H9 (cell line): ENCODE data around the gene DGCR2. TPM values are rescaled to one million over a fixed set of nuclear protein-coding genes. Genes with fewer than 3 reads are reported as not detected.
"Not testable (repeated sequence)": the region's sequence is repeated elsewhere in the genome, so short reads cannot be mapped to it uniquely, and the experiment has no call there.

ENCODE experiments used
- DNase-seq: peaks from one replicate; pipeline ENCODE4 v3.0.0-alpha.2; 2017
- H2AFZ ChIP-seq: one replicate; pipeline ENCODE4 v1.6.1; 2013; ENCODE audit warnings: mild to moderate bottlenecking, low read length, control low read depth, moderate library complexity
- H2AK5ac ChIP-seq: 2 replicates; pipeline ENCODE4 v1.6.1; 2013; ENCODE audit warnings: low read length, control low read depth, mixed read lengths; ENCODE audit not compliant: insufficient read length
- H2BK120ac ChIP-seq: one replicate; pipeline ENCODE4 v1.6.1; 2013; ENCODE audit warnings: low read depth, mild to moderate bottlenecking, low read length, control low read depth, inconsistent platforms; ENCODE audit not compliant: poor library complexity, severe bottlenecking
- H2BK12ac ChIP-seq: 2 replicates; pipeline ENCODE4 v1.6.1; 2013; ENCODE audit warnings: low read length, control low read depth, mixed read lengths, low read depth; ENCODE audit not compliant: insufficient read length
- H2BK15ac ChIP-seq: 2 replicates; pipeline ENCODE4 v1.6.1; 2013; ENCODE audit warnings: low read depth, low read length, control low read depth
- H2BK20ac ChIP-seq: one replicate; pipeline ENCODE4 v1.6.1; 2013; ENCODE audit warnings: low read depth, mild to moderate bottlenecking, low read length, control low read depth, inconsistent platforms; ENCODE audit not compliant: poor library complexity, severe bottlenecking
- H2BK5ac ChIP-seq: 2 replicates; pipeline ENCODE4 v1.6.1; 2013; ENCODE audit warnings: low read length, control low read depth, mixed read lengths; ENCODE audit not compliant: insufficient read length
- H3K14ac ChIP-seq: 2 replicates; pipeline ENCODE4 v1.6.1; 2013; ENCODE audit warnings: low read length, control low read depth; ENCODE audit not compliant: insufficient read depth
- H3K18ac ChIP-seq: 2 replicates; pipeline ENCODE4 v1.6.1; 2013; ENCODE audit warnings: low read depth, mild to moderate bottlenecking, mixed read lengths, low read length, control low read depth; ENCODE audit not compliant: insufficient read length
- H3K23ac ChIP-seq: 2 replicates; pipeline ENCODE4 v1.6.1; 2013; ENCODE audit warnings: low read length, control low read depth, mixed read lengths, low read depth; ENCODE audit not compliant: insufficient read length
- H3K23me2 ChIP-seq: 2 replicates; pipeline ENCODE4 v1.6.1; 2013; ENCODE audit warnings: low read depth, mild to moderate bottlenecking, mixed read lengths, low read length, control low read depth; ENCODE audit not compliant: insufficient read length, poor library complexity, severe bottlenecking
- H3K27ac ChIP-seq: 2 replicates; pipeline ENCODE4 v1.5.1; 2013; ENCODE audit warnings: low read length, control low read depth, mixed read lengths, low read depth; ENCODE audit not compliant: insufficient read length
- H3K27me3 ChIP-seq: 2 replicates; pipeline ENCODE4 v1.6.1; 2013; ENCODE audit warnings: low read length, control low read depth, inconsistent platforms; ENCODE audit not compliant: insufficient read depth
- H3K4ac ChIP-seq: 2 replicates; pipeline ENCODE4 v1.6.1; 2013; ENCODE audit warnings: low read depth, mild to moderate bottlenecking, control low read depth, inconsistent platforms, low read length, moderate library complexity
- H3K4me1 ChIP-seq: 2 replicates; pipeline ENCODE4 v1.6.1; 2013; ENCODE audit warnings: low read length, control low read depth, inconsistent platforms; ENCODE audit not compliant: insufficient read depth
- H3K4me2 ChIP-seq: 2 replicates; pipeline ENCODE4 v1.6.1; 2013; ENCODE audit warnings: low read length, control low read depth, mixed read lengths; ENCODE audit not compliant: insufficient read length, insufficient read depth
- H3K56ac ChIP-seq: 2 replicates; pipeline ENCODE4 v1.6.1; 2013; ENCODE audit warnings: low read depth, mild to moderate bottlenecking, mixed read lengths, low read length, control low read depth; ENCODE audit not compliant: insufficient read length
- H3K79me1 ChIP-seq: 2 replicates; pipeline ENCODE4 v1.6.1; 2013; ENCODE audit warnings: low read depth, mild to moderate bottlenecking, moderate library complexity, low read length, control low read depth, inconsistent platforms; ENCODE audit not compliant: insufficient read depth, poor library complexity, severe bottlenecking
- H3K79me2 ChIP-seq: 2 replicates; pipeline ENCODE4 v1.6.1; 2013; ENCODE audit warnings: low read length, control low read depth, inconsistent platforms; ENCODE audit not compliant: insufficient read depth
- H3K9ac ChIP-seq: 2 replicates; pipeline ENCODE4 v1.6.1; 2013; ENCODE audit warnings: low read length, control low read depth, mixed read lengths; ENCODE audit not compliant: insufficient read length; ENCODE audit errors: extremely low read depth
- H3K9me3 ChIP-seq: one replicate; pipeline ENCODE4 v1.6.1; 2013; ENCODE audit warnings: low read depth, low read length, inconsistent platforms; ENCODE audit not compliant: control insufficient read depth
- H3T11ph ChIP-seq: one replicate; pipeline ENCODE4 v1.6.1; 2013; ENCODE audit warnings: mild to moderate bottlenecking, low read length, control low read depth, inconsistent platforms
- H4K20me1 ChIP-seq: one replicate; pipeline ENCODE4 v1.6.1; 2013; ENCODE audit not compliant: control insufficient read depth, insufficient read length, insufficient read depth
- H4K5ac ChIP-seq: 2 replicates; pipeline ENCODE4 v1.6.1; 2013; ENCODE audit warnings: low read depth, mild to moderate bottlenecking, mixed read lengths, low read length, control low read depth; ENCODE audit not compliant: insufficient read length
- H4K8ac ChIP-seq: replicated peaks from 2 replicates; pipeline ENCODE4 v1.6.1; 2013; ENCODE audit warnings: low read length, control low read depth, mixed read lengths, low read depth; ENCODE audit not compliant: insufficient read length
- H4K91ac ChIP-seq: 2 replicates; pipeline ENCODE4 v1.6.1; 2013; ENCODE audit warnings: low read depth, mild to moderate bottlenecking, moderate library complexity, mixed read lengths, low read length, control low read depth; ENCODE audit not compliant: insufficient read length
- H3K27ac Mint-ChIP-seq, 3 experiments: 2 replicates in 2 of 3; 3 replicates in 1 of 3; pipeline ENCODE4 v1.8.0; 2020 to 2021; ENCODE audit warnings: mixed read lengths in 3 of 3, mild to moderate bottlenecking in 1 of 3, moderate library complexity in 1 of 3
- H3K27me3 Mint-ChIP-seq: 2 replicates; pipeline ENCODE4 v1.8.0; 2021; ENCODE audit warnings: low read depth, mild to moderate bottlenecking, moderate library complexity, mixed read lengths
- H3K36me3 Mint-ChIP-seq, 3 experiments: 2 replicates in 2 of 3; 3 replicates in 1 of 3; pipeline ENCODE4 v1.8.0; 2020 to 2021; ENCODE audit warnings: low read depth in 3 of 3, mixed read lengths in 3 of 3; ENCODE audit not compliant: insufficient read depth in 1 of 3
- H3K4me1 Mint-ChIP-seq, 2 experiments: 2 replicates each; pipeline ENCODE4 v1.8.0; 2020; ENCODE audit warnings: mixed read lengths in 2 of 2
- H3K4me3 Mint-ChIP-seq, 2 experiments: 2 replicates in 1 of 2; 3 replicates in 1 of 2; pipeline ENCODE4 v1.8.0; 2020 to 2021; ENCODE audit warnings: mild to moderate bottlenecking in 2 of 2, mixed read lengths in 2 of 2, moderate library complexity in 1 of 2
- H3K9me3 Mint-ChIP-seq, 2 experiments: 2 replicates in 1 of 2; 3 replicates in 1 of 2; pipeline ENCODE4 v1.8.0; 2020; ENCODE audit warnings: mild to moderate bottlenecking in 2 of 2, mixed read lengths in 2 of 2, moderate library complexity in 1 of 2
- WGBS: extraction: QIAGEN DNeasy Blood & Tissue Kit; methylation state at CpG from one replicate; pipeline ENCODE4 v1.1.7; 2013; ENCODE audit warnings: missing lambda C conversion rate, low lambda C conversion rate, mixed read lengths; ENCODE audit not compliant: insufficient read length; ENCODE audit errors: extremely low coverage; 5-methylcytosine and 5-hydroxymethylcytosine counted together
- total RNA-seq: library from RNA; stranded (reverse); gene quantifications from 2 replicates; pipeline ENCODE4 v1.2.1, GENCODE V29; 2021

Gene DGCR2
- total RNA-seq, 1 experiment from 2014 or later: 47.2 TPM

DNA sequence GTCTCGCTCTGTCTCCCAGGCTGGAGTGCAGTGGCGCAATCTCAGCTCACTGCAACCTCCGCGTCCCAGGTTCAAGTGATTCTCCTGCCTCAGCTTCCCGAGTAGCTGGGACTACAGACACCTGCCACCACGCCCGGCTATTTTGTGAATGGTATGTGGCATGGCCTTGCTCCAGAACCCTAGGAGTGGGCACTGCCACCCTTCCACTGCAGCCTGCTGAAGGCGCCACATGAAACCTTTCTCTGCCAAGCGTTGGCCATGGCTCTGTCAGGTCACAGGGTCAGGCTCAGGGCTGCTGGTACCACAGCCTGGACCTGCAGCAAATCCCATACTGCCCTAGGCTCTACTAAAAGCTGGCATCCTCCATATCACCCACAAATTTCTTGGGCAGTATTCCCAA, 33.9 kb upstream of the DGCR2 start:
- not testable (repeated sequence) for H3K27ac ChIP-seq
- peaks cover 88% of the 10 kb centered on the region for H3K27me3 Mint-ChIP-seq
- peaks cover 14% of the 10 kb centered on the region for H3K27me3 ChIP-seq

More for the DNA sequence above, 33.9 kb upstream of the DGCR2 start:
- DNase-seq, H3K79me1 ChIP-seq, H3K9me3 ChIP-seq, H3K4ac ChIP-seq, H2BK5ac ChIP-seq, H3K23ac ChIP-seq, H3K4me3 Mint-ChIP-seq, H3K14ac ChIP-seq, H2BK120ac ChIP-seq, H2BK20ac ChIP-seq, H4K5ac ChIP-seq, H3K4me2 ChIP-seq, H2AFZ ChIP-seq, H3K9ac ChIP-seq, H2AK5ac ChIP-seq, H3K4me1 Mint-ChIP-seq, H3K79me2 ChIP-seq, H3T11ph ChIP-seq, H2BK15ac ChIP-seq, H3K56ac ChIP-seq, H2BK12ac ChIP-seq, H4K91ac ChIP-seq, H3K4me1 ChIP-seq, H4K8ac ChIP-seq, H3K27ac Mint-ChIP-seq, H3K18ac ChIP-seq, H3K23me2 ChIP-seq, H4K20me1 ChIP-seq, H3K36me3 Mint-ChIP-seq: not testable (repeated sequence)
- H3K9me3 Mint-ChIP-seq: peaks cover 10 to 11% of the 10 kb centered on the region in 2 experiments
- no CpG with 5 or more reads among the region's 9 CpGs for WGBS
